NCI-H1930 (cell line): ENCODE data around the gene NOC4L.
"Not testable (repeated sequence)": the region's sequence is repeated elsewhere in the genome, so short reads cannot be mapped to it uniquely, and the experiment has no call there.

ENCODE experiments used
- DNase-seq, 2 experiments: peaks; one replicate each; lab custom pipeline; 2025; lab: John Stamatoyannopoulos, UW

NOC4L gene

GRCh38 chr12:132144115-132144809 lies at the start of gene NOC4L, which contains the start of gene DDX51:
Gene NOC4L, plus strand, starts transcription at chr12:132144457. Its CDS starts 32 bp downstream, at chr12:132144489.
Gene DDX51, minus strand, starts transcription at chr12:132144319. Its CDS starts 23 bp downstream, at chr12:132144296.
- peak; percentile 88 to 94 for DNase-seq

DNA sequence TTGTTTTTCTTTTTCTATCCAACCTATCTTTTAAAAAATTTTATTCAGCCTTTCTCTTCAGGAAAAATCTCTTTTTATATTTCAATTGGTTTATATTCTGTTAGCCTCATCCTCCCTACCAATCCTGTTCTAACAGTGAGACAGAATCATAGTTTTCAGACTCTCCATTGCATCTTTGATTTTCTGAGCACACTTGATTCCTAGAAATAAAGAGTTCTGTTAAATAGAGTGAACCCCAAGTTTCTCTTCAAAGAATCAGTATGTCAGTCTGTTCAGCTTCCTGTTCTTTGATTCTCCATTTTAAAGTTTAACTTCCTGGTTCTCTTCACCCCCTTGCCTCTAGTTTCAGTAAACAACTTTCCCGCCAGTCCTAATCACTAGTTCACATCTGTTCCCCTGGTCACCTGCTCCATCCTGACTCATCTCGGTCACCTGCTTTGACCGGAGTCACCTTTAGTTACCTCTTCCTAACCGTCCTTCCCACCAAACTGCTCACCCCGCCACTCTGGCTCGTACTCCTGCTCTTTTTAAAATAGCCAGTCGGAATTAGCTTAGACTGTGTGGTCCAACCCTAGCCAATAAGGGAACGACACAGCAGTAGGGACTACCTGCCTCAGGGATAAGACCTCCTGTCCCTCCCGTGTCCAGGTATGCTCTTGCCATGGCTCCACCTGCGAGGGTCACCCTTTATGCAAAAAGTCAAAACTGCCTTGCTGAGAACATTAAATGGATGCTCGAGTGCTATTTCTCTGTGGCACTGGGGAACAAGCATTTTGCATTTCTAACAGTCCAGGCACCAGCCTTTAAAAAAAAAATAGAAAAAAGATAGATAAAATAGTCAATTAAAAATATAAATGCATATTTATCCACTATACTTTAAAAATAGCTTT lies 48.5 kb upstream of the NOC4L start:
- no peak for DNase-seq

DNA sequence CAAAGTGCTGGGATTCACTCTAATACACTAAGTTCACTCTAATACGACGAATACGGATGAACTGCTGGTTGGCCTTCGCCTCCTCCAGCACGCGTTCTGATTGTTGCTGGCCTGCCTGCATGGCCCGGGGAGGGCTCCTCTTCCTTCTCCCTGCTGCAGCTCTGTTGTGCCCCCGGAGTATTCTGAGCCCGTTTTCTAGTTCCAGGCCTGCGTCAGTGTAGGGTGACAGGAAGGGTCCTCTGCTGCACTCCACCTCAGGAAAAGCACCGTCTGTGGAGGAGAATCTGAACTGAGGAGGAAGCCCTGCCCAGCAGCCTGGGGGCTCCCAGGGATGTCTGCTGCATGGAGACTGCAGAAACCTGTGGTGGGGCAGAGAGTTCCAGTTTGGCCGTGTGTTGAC lies 44.5 kb upstream of the NOC4L start:
- no peak for DNase-seq

GRCh38 chr12:132100306-132101065 lies 43.8 kb upstream of the NOC4L start:
- DNase-seq = no peak

DNA sequence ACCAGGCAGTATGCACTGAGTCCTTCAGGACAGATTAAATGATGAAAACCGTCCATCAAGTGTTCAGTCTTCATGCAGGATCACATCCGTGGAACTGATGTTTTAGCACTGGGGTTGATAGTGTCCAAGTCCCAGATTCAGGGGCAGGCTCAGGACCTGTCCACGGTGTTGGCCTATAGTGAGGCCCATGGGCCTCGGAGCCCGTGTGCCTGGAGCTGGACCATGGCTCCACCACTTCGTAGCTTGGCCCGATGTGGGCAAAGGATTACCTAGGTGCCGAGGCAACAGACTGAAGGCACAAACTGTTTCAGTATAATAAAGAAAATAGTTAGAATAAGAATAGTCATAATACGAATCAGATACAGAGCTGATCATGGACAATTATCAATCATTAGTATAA lies 42.0 kb upstream of the NOC4L start:
- DNase-seq = no peak

GRCh38 chr12:132103072-132103471 lies 41.2 kb upstream of the NOC4L start:
- DNase-seq = not testable (repeated sequence)

GRCh38 chr12:132103542-132104308 lies 40.5 kb upstream of the NOC4L start:
- no peak for DNase-seq

DNA sequence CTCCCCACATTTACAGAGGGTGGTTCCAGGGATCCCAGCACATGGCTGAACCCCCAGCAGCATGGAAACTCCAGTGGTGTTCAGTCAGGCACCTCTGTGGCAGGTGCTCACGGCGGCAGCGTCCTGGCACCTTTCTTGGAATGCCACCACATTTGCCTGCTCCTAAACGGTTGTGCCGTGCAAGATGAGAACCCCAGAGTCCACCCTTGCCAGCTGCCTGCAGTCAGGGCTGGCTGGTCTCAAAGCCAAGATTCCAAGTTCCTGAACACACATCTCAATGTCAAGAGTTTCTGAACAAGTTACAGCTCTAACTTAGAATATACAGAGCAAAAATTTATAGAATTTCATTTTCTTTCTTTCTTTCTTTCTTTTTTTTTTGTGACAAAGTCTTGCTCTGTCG lies 38.8 kb upstream of the NOC4L start:
- DNase-seq = no peak

- no peak for DNase-seq
These were observed 37.3 kb upstream of the NOC4L start for GRCh38 chr12:132106921-132107320.

DNA sequence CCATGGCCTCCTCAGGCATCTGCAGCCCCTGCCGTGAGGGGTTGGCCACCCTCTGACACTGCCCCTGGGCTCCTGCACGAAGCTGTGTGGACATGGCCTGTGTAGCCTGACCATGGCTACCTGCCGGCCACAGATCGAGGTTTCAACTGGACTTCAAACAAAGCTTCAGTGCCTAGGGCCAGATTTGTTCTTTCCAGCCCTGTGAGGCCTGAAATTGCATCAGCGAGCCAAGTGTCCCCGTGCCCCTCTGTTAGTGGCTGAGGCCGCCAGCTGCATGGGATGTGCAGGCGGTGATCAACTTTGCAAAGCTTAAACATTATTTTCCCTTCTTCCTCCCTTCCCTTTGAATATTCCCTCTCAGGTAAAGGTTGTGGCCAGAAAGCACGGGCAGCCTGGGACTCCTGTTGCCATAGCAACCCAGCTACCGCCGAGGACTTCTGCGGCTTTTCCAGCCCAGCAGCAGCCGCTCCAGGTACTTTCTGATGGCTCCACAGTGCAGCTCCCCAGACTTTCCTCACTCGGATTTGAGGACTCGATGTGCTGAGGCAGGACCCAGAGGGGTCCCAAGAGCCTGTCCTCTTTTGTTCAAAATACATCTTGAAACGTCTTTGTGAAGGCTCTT lies 35.9 kb upstream of the NOC4L start:
- DNase-seq = no peak

DNA sequence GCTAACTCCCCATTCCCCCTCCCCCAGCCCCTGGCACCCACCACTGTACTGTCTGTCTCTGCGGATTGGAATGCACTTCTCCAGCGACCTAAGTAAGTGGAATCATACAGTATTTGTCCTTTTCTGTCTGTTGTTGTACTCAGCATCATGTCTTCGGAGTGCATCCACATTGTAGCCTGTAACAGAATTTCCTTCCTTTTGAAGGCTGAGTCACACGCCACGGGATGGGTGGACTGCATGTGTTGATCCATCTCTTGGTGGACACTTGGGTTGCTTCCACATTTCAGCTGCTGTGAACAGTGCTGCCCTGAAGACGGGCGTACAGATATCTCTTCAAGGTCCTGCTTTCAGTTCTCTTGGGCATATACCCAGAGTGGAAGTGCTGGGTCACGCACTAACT lies 34.5 kb upstream of the NOC4L start:
- no peak for DNase-seq

GRCh38 chr12:132110677-132111076 lies 33.6 kb upstream of the NOC4L start:
- no peak for DNase-seq

DNA sequence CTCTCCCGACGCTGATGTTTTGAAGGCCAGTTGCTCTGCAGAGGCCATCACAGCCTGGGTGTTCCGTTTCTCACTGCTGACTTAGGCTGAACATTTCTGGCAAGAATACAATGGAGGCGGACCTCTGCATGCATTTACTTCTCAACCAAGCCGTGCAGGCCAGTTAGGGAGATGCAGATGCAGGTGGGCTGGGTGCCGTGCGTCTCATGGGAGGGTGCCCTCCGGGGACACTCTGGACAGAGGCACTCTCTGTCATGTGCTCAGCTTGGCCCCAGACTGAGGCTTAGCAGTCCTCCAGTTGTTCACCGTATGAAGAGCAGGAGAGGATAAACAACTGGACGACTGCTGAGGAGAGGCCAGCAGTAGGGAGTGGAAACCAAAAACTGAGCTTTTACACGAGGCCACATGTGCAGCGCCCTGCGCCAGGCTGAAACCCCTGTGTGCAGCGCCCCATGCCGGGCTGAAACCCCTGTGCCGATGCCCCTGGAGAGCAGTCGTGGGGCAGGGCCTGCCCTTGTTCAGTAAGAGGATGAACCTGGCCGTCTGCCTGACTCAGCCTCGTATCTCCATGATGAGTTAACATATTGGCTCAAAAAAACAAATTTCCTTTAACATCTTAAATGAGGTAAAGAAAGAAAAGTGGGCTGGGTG lies 32.5 kb upstream of the NOC4L start:
- no peak for DNase-seq

- DNase-seq = no peak
These were observed 29.6 kb upstream of the NOC4L start for GRCh38 chr12:132114667-132115066.

DNA sequence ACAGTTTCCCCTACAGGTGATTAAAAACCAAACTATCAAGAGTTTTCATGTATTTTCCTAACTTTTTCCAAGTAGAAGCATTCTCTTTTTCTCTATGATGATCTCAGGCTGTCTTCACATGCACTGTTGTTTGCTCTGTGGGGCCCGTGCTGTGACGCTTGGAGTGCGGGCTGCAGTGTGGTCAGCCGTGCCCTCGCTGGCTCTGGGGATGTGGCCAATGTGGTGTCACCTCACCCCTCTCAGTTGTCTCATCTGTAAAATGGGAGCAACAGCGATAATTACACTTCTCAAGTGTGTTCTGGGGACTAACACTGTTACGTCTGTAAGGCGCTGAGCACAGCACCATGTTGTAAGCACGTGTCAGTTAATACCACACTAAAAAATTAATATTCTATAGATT lies 28.8 kb upstream of the NOC4L start:
- no peak for DNase-seq

- DNase-seq = no peak
These were observed 27.3 kb upstream of the NOC4L start for GRCh38 chr12:132116709-132117557.

- DNase-seq = no peak
These were observed 26.7 kb upstream of the NOC4L start for GRCh38 chr12:132117558-132117875.

DNA sequence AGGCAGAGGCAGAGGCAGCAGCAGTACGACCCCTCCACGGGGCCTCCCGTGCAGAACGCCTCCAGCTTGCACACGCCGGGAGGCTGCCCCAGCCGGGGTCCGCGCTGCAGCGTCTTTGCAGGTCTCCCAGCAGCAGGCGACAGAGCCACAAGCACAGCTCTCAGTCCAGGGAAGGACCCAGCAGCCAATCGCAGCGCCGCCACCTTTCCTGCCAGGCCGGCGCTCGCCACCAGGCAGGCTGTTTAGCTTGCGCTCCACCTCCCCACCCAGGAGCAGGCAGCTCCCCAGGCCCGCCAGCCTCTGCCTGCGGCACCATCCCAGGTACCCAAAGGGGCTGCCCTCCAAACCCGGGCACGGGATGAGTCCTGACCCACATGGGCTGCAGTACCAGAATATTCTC lies 25.4 kb upstream of the NOC4L start:
- no peak for DNase-seq

GRCh38 chr12:132121283-132121682 lies 23.0 kb upstream of the NOC4L start:
- DNase-seq = no peak
